Stimulated activated CD8-positive, alpha-beta memory T cell treated with anti-CD3 and anti-CD28 coated beads, Interleukin-7, amount 100 ng/mL, for 4 hours (primary cell): ENCODE measurements around the gene CPT2.

Experiments used
- DNase-seq, 2 donors: peaks; one replicate each; pipeline ENCODE4 v3.0.0-alpha.2; 2020; ENCODE audit warnings: low read depth in 2 of 2

CPT2 gene

DNA sequence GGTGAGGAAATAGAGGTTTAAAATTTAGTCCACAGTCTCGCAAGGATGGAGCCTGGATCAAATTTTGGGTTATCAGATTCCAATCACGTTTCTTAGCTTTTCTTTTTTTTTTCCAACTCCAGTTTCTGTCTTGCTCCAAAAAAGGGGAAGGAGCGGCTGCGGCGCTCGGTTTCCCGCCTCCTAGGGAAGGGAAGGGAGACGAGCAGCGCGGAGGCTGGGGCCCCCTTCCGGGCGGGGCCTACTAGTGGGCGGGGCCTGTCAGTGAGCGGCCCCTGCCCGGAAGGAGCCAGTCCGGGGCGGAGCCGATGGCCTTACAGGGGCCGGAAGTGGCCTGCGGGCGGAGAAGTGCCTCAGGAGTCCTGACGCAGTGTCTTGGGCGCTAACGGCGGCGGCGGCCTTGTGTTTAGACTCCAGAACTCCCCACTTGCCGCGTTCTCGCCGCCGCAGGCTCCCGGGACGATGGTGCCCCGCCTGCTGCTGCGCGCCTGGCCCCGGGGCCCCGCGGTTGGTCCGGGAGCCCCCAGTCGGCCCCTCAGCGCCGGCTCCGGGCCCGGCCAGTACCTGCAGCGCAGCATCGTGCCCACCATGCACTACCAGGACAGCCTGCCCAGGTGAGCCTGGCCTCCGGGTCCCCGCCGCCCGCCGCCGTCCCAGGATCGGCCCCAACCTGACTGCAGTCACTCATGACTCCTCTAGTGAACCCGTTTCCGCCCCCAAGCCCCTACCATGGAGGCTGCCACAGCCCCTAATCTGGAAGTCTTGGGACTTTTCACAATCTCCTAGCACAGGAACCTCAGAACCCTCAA, at the start of gene CPT2:
TSS of gene CPT2 (plus strand) at position 340 of the 806 bp plus-strand sequence. CDS start at position 460, 120 bp downstream.
- peak; percentile 75 to 91 for DNase-seq

DNA sequence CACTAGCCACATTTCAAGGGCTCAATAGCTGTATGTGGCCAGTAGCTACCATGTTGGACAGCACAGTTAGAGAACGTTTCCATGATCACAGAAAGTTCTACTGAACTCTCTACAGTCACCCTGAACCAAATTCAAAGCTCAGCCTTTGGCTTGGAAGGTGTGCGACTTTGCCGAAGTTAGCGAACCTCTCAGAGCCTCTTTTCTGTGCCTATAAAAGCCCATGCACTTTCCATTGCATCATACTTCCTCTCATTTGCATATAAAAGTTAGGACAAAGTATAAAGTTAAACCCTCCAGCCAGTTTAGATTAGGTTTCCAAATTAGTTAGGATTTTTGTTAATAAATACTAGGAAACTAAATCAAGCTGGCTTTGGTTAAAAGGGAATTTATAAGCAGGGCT, 49.5 kb upstream of the CPT2 start:
- DNase-seq = no peak

DNA sequence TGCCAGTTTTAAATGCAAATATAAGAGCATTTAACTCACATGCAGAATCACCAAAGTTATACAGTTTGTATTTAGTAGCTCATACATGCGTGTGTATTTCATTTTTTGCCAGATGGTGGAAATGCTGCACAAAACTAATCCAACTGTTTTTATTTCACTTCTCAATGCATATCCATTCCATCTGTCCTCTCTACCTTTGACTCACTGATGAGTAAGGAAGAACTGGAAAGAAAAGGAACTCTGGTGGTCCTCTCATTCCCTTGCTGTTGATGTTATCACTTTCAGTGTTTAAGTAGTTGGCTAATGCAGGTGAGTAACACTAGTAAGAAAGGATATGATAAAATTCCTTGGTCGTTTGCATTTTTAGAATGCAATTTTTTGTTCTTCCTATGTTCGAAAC, 48.5 kb upstream of the CPT2 start:
- no peak for DNase-seq

- DNase-seq = no peak
These were observed 42.9 kb upstream of the CPT2 start for GRCh38 chr1:53153752-53154151.

GRCh38 chr1:53154859-53155438, 41.7 kb upstream of the CPT2 start:
- no peak for DNase-seq

DNA sequence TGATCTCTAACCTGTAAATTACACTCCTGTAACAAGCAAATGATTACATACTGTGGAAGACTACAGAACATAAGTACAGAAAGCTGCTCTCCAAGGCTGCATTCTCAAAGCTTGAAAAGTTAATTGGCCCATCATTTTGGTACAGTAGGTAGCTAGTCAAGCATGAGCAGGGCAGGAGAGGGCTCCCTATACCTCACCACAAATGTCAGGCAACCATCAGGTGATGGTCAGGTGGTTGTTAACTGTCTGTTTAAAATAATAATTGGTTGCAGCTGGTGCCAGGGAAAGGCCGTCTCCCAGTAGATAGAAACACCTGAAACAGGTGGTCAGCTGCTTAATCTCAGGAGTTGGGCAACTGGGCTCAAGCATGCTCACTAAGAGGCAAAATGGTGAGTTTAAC, 41.1 kb upstream of the CPT2 start:
- no peak for DNase-seq

DNA sequence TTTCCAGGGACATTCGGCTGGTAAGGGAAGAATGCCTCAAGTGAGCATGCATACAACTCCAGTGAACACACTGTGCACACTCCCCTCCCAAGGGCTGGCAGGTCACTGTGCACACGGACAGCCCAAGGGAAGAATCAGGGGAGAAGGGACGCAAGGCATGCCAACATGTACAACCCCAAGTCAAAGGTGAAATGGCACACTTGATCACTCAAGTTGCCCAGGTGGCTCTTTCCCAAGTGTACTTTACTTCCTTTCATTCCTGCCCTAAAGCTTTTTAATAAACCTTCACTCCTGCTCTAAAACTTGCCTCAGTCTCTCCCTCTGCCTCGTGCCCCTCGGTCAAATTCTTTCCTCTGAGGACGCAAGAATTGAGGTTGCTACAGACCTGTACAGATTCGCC, 40.7 kb upstream of the CPT2 start:
- DNase-seq = no peak

GRCh38 chr1:53156783-53157182, 39.8 kb upstream of the CPT2 start:
- no peak for DNase-seq

DNA sequence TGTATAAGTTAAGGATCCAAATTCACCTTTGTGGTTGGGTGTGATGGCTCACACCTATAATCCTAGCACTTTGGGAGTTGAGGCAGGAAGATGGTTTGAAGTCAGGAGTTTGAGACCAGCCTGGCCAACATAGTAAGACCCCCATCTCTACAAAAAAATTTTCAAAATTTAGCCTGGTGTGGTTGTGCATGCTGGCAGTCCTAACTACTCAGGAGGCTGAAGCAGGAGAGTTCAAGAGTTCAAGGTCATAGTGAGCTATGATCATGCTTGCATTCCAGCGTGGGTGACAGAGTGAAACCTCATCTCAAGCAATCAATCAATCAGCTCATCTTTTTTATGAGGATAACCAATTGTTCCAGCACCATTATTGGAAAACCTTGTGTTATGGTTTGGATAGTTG, 37.7 kb upstream of the CPT2 start:
- no peak for DNase-seq

DNA sequence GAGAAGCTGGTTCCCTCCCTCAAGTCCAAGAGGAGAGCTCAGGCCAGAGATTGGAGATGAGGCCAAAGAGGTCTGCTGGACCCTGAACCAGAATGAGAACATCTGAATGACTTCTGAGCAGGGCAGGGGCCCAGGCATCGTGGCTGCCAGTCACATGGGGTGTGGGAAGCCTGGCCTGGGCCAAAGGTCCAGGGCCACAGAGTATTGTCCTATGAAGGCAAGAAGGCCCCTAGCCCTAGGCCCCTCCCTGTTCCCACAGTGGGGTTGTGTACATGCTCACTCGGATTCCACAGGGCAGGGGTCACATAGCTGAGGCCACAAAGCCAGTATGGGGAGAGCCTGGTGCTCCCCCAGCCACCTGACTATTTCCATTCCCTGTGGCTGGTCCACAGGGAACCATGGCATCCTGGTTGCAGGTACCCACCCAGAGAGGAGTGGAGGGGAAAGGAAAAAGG, 35.7 kb upstream of the CPT2 start:
- no peak for DNase-seq

DNA sequence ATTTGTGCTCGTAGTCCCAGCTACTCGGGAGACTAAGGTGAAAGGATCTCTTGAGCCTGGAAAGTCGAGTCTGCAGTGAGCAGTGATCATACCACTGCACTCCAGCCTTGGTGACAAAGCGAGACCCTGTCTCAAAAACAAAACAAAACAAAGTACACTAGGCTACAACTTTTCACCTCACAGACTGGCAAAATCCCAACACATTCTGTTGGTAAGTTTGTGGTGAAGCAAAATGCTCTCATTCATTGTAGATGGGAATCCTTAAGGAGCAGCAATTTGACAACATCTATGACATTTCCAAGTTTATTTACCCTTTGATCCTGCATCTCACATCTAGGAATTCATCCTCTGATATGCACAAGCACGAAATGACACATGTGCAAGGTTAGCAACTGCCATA, 34.0 kb upstream of the CPT2 start:
- no peak for DNase-seq

GRCh38 chr1:53163291-53163768, 33.3 kb upstream of the CPT2 start:
- DNase-seq = no peak

DNA sequence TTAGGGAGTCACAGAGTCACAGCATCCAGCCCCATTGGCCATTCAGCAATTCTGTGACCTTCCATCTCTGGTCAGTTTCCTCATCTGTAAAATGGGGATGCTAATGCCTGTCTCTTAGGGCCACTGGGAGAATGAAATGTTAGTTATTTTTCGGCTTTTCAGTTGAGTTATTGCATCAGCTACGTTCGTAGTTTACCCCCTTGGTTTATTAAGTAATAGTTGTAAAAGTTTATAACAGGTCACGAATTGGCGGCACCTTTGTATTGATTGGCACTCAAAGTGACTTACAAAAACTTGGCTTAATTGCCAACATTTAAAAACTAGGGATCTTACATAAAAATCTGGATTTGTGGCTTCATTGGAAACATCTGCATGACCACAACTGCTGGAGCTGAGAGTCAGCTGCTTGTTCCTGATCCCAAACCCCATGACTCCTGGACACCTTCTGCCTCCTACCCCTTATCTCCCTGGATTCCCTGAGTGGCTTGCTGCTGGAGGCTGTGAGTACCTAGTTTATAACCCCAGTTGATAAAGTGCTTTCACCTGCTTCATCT, 31.1 kb upstream of the CPT2 start:
- DNase-seq = no peak

GRCh38 chr1:53166366-53166765, 30.3 kb upstream of the CPT2 start:
- DNase-seq = no peak

DNA sequence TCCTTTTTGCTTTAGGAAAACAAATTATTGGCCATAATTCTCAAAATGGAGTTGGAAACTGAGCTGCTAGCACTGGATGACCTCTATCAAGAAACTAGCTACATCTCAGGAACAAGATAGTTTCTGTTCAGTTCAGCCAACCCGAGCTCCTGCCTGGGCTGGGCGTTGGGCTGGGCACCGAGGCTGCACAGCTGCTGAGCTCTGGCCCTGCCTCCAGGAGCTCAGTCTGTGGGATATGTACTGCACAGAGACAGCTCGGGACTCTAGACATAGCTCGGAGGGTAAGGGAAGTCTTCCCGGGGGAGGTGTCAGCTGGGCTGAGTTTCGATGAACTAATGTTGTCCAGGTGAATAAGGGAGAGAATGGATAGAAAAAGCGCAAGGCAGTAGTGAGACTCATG, 29.7 kb upstream of the CPT2 start:
- DNase-seq = no peak

- no peak for DNase-seq
These were observed 24.0 kb upstream of the CPT2 start for GRCh38 chr1:53172426-53173128.

DNA sequence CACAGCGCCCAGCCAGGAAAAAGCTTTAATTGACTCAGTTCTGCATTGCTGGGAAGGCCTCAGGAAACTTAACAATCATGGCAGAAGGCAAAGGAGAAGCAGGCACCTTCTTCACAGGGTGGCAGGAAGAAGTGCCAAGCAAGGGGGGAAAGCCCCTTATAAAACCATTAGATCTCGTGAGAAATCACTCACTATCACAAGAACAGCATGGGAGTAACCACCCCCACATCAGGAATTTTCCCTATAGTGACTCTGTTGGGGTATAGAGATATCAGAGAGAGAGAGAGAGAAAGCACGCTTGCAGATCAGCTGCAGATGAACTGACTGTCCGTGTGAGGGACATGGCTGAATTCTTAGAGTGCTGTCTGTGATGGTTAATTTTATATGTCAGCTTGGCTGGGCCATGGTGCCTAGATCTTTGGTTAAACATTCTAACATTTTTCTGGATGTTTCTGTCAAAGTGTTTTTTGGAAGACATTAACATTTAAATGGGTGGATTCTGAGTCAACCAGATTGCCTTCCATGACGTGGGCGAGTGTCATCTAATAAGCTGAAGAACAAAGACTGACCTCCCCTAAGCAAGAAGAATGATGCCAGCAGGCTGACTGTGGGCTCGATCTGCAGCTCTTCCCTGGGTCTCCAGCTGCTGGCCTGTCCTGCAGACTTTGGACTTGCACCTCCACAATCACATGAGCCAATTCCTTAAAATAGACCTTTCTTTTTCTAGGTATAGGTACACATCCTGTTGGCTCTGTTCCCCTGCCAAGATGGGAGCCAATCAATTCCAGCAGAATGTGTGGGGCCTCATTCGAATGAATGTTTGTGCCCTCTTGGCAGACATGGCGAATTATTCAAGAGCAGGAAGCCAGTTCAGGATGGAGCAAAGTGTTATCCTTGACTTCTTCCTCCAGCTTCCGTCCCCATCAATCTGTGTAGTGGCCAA, 21.4 kb upstream of the CPT2 start:
- no peak for DNase-seq

- DNase-seq = no peak
These were observed 20.0 kb upstream of the CPT2 start for GRCh38 chr1:53176452-53177208.

DNA sequence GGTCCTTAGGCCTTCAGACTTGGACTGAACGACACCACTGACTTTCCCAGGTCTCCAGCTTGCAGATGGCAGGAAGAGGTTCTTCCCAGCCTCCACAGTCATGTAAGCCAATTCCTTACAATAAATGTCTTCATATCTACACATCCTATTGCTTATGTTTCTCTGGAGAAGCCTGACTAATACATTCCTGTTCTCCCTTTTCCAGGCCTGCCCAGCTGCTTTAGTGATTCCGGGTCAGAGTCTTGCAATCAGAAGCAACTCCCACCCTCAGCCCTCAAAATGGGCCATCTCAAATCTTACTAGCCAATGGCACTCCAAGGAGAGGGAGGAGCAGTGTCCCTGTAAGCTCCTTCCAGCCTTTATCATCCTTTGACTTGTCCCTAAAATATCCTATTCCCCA, 16.4 kb upstream of the CPT2 start:
- DNase-seq = no peak

DNA sequence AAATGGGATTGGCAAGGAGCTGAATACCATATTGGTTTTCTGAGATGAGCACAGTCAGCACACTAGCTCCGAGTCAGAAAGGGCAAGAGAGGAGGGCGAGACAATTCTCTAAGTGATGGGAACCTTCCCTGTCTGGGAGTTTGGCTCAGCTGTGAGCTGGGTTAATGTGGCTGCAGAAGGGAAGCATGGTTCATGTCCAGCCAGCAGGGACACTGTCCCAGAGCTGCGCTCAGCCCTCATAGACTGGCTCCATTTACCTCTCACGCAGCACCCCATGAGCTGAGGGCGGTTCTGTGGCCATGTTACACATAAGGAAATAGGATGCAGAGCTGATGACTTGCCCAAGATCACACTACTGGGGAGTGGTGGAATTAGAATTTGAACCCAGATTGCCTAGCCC, 15.7 kb upstream of the CPT2 start:
- no peak for DNase-seq
